ENCODE results near the gene RGS16.

Gene RGS16

GRCh38 chr1:182584746-182585145, 19.4 kb downstream of the RGS16 start:
- no peak for DNase-seq

GRCh38 chr1:182580736-182581135, 23.5 kb downstream of the RGS16 start:
- DNase-seq = no peak

- no peak for DNase-seq
Observed at GRCh38 chr1:182575540-182576149, 28.5 kb downstream of the RGS16 start.

- DNase-seq = no peak
Observed at GRCh38 chr1:182574156-182574555, 30.0 kb downstream of the RGS16 start.

- DNase-seq = no peak
Observed at GRCh38 chr1:182570611-182570970, 33.6 kb downstream of the RGS16 start.

- no peak for DNase-seq
Observed at GRCh38 chr1:182569939-182570610, 34.1 kb downstream of the RGS16 start.

GRCh38 chr1:182568647-182569284, 35.4 kb downstream of the RGS16 start:
- DNase-seq = no peak

GRCh38 chr1:182567629-182568028, 36.6 kb downstream of the RGS16 start:
- no peak for DNase-seq

- DNase-seq = no peak
Observed at GRCh38 chr1:182565537-182565936, 38.7 kb downstream of the RGS16 start.

GRCh38 chr1:182564406-182565004, 39.7 kb downstream of the RGS16 start:
- no peak for DNase-seq

- DNase-seq = no peak
Observed at GRCh38 chr1:182563095-182563494, 41.1 kb downstream of the RGS16 start.

- DNase-seq = no peak
Observed at GRCh38 chr1:182561456-182561855, 42.7 kb downstream of the RGS16 start.

GRCh38 chr1:182560392-182560984, 43.7 kb downstream of the RGS16 start:
- DNase-seq = no peak

GRCh38 chr1:182556279-182556678, 47.9 kb downstream of the RGS16 start:
- DNase-seq = no peak

- DNase-seq = no peak
Observed at GRCh38 chr1:182555493-182555892, 48.7 kb downstream of the RGS16 start.

GRCh38 chr1:182552527-182552926, 51.7 kb downstream of the RGS16 start:
- no peak for DNase-seq

GRCh38 chr1:182549811-182550210, 54.4 kb downstream of the RGS16 start:
- DNase-seq = no peak

- no peak for DNase-seq
Observed at GRCh38 chr1:182549346-182549745, 54.8 kb downstream of the RGS16 start.
